OCI-LY3 (cell line): ENCODE results near the gene MTFR1L.

Source experiments
- H2AFZ ChIP-seq: fragments of 200-600, 300-600 bp; shearing (Covaris generic); 2 replicates; pipeline ENCODE4 v1.6.0; 2014; ENCODE audit warnings: antibody characterized with exemption, low read depth, low read length
- H3K27ac ChIP-seq: fragments of 200-600, 300-600 bp; sonication (generic); 2 replicates; pipeline ENCODE4 v1.5.1; 2014; ENCODE audit warnings: mild to moderate bottlenecking, low read length, moderate library complexity, mixed read lengths
- H3K27me3 ChIP-seq: fragments of 200-600, 300-600 bp; sonication (generic); 2 replicates; pipeline ENCODE4 v1.6.1; 2014; ENCODE audit warnings: low read depth, low read length, mixed read lengths
- H3K36me3 ChIP-seq: fragments of 200-600, 300-600 bp; sonication (generic); replicated peaks from 2 replicates; pipeline ENCODE3; 2014; ENCODE audit warnings: low read depth, low read length, mixed read lengths
- H3K4me1 ChIP-seq: fragments of 300-600, 200-600 bp; sonication (generic); 2 replicates; pipeline ENCODE4 v1.6.1; 2014; ENCODE audit warnings: low read length, mixed read lengths
- H3K4me2 ChIP-seq: fragments of 200-600, 300-600 bp; sonication (generic); 2 replicates; pipeline ENCODE4 v1.6.1; 2014; ENCODE audit warnings: low read length, mixed read lengths
- H3K4me3 ChIP-seq: fragments of 300-600, 200-600 bp; sonication (generic); 2 replicates; pipeline ENCODE4 v1.5.1; 2014; ENCODE audit warnings: antibody characterized with exemption, mild to moderate bottlenecking, low read length, moderate library complexity
- H3K79me2 ChIP-seq: fragments of 300-600, 200-600 bp; shearing (Covaris generic); 2 replicates; pipeline ENCODE4 v1.6.1; 2014; ENCODE audit warnings: mild to moderate bottlenecking, low read length, mixed read lengths
- H3K9ac ChIP-seq: fragments of 300-600, 200-600 bp; shearing (Covaris generic); 2 replicates; pipeline ENCODE4 v1.6.0; 2014; ENCODE audit warnings: mild to moderate bottlenecking, low read length, moderate library complexity
- H3K9me3 ChIP-seq: fragments of 200-600, 300-600 bp; shearing (Covaris generic); 2 replicates; pipeline ENCODE4 v1.6.1; 2014; ENCODE audit warnings: low read length, mixed read lengths; ENCODE audit not compliant: insufficient read depth
- H4K20me1 ChIP-seq: fragments of 200-600, 300-600 bp; sonication (generic); 2 replicates; pipeline ENCODE4 v1.6.1; 2016; ENCODE audit warnings: low read length, mixed read lengths; ENCODE audit not compliant: insufficient read depth
- EZH2phosphoT487 ChIP-seq: fragments of 200-600 bp; shearing (Covaris generic); IDR thresholded peaks from 2 replicates; pipeline ENCODE4 v1.6.1; 2018; ENCODE audit warnings: antibody characterized with exemption, mixed run types, low read depth
- TF ChIP-seq, protein P1 (sequence below): fragments of 200-600, 300-600 bp; sonication (generic); IDR thresholded peaks from 2 replicates; pipeline ENCODE4 v1.5.1; 2014; ENCODE audit warnings: antibody characterized with exemption, low read length, low read depth

Gene MTFR1L

GRCh38 chr1:25878690-25879089, 58.9 kb downstream of the MTFR1L start:
- Histone ChIP-seq H3K27ac (no peak overlapping the region), H3K4me1 (peaks cover 5% of the 10 kb centered on the region), H4K20me1 (no peaks in the 10 kb centered on the region), H3K36me3 (no peaks in the 10 kb centered on the region), H3K27me3 (no peaks in the 10 kb centered on the region), H2AFZ (no peak overlapping the region), H3K4me3 (no peak overlapping the region), H3K9ac (no peak overlapping the region), H3K9me3 (no peaks in the 10 kb centered on the region), H3K4me2 (no peak overlapping the region), H3K79me2 (peaks cover 13% of the 10 kb centered on the region)
- TF ChIP-seq, protein P1, sequence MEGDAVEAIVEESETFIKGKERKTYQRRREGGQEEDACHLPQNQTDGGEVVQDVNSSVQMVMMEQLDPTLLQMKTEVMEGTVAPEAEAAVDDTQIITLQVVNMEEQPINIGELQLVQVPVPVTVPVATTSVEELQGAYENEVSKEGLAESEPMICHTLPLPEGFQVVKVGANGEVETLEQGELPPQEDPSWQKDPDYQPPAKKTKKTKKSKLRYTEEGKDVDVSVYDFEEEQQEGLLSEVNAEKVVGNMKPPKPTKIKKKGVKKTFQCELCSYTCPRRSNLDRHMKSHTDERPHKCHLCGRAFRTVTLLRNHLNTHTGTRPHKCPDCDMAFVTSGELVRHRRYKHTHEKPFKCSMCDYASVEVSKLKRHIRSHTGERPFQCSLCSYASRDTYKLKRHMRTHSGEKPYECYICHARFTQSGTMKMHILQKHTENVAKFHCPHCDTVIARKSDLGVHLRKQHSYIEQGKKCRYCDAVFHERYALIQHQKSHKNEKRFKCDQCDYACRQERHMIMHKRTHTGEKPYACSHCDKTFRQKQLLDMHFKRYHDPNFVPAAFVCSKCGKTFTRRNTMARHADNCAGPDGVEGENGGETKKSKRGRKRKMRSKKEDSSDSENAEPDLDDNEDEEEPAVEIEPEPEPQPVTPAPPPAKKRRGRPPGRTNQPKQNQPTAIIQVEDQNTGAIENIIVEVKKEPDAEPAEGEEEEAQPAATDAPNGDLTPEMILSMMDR, result no peak
- TF ChIP-seq EZH2phosphoT487, result no peak

- no peaks in the 10 kb centered on the region for H3K27me3 ChIP-seq
- no peak overlapping the region for H3K4me2 ChIP-seq
- no peaks in the 10 kb centered on the region for H4K20me1 ChIP-seq
- TF ChIP-seq, protein P1, result no peak
- TF ChIP-seq EZH2phosphoT487, result no peak
- H2AFZ ChIP-seq, result no peak overlapping the region
- H3K79me2 ChIP-seq, result peaks cover 5% of the 10 kb centered on the region; the same call in 1 of the 2 replicates
- no peak overlapping the region for H3K9ac ChIP-seq
- H3K9me3 ChIP-seq, result no peaks in the 10 kb centered on the region
- H3K36me3 ChIP-seq, result no peaks in the 10 kb centered on the region
- no peak overlapping the region for H3K27ac ChIP-seq
- H3K4me3 ChIP-seq, result no peak overlapping the region
- H3K4me1 ChIP-seq, result no peaks in the 10 kb centered on the region
Observed at GRCh38 chr1:25879675-25880074, 59.9 kb downstream of the MTFR1L start.

DNA sequence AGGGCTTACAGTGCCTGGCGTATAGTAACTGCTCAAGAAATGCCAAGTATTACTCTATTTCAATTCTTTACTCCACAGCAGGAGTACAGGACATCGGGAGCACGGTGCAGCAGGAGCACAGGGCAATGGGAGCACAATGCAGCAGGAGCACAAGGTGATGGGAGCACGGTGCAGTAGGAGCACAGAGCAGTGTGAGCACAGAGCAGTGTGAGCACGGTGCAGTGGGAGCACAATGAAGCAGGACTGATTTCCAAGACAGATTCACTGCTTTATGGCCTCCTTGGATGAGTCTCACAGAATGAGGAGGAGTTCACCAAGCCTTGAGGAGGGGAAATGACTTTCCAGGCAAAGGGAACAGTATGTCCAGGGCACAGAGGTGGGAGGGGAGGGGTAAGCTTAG, 60.8 kb downstream of the MTFR1L start:
- Histone ChIP-seq H2AFZ (no peak overlapping the region), H3K27ac (no peak overlapping the region), H3K9ac (no peak overlapping the region), H3K36me3 (no peaks in the 10 kb centered on the region), H4K20me1 (no peaks in the 10 kb centered on the region), H3K79me2 (no peaks in the 10 kb centered on the region), H3K4me3 (no peak overlapping the region), H3K4me2 (no peak overlapping the region), H3K4me1 (no peaks in the 10 kb centered on the region), H3K9me3 (no peaks in the 10 kb centered on the region), H3K27me3 (no peaks in the 10 kb centered on the region)
- TF ChIP-seq, protein P1, result no peak
- TF ChIP-seq EZH2phosphoT487, result no peak

DNA sequence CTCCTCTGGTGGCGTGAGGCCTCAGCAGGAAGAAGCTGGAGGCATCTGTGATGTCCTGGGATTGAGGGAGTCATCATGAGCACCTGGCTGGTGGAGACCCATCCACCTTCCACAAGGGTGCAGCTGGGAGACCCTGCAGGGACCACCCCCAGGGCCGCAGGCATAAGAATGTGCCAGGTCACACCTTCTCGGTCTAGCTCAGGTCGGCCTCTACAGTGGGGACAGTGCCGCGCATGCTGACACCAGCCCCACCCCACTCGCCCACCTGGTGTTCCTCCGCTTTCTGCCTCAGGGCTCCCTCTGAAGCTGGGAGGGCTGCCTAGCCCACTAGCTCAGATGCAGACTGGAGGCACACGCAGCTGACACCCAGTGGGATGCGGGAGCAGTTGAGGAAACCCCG, 61.5 kb downstream of the MTFR1L start:
- Histone ChIP-seq H4K20me1 (no peaks in the 10 kb centered on the region), H2AFZ (no peak overlapping the region), H3K4me3 (no peak overlapping the region), H3K4me2 (no peak overlapping the region), H3K79me2 (no peaks in the 10 kb centered on the region), H3K4me1 (no peaks in the 10 kb centered on the region), H3K9me3 (no peaks in the 10 kb centered on the region), H3K27me3 (no peaks in the 10 kb centered on the region), H3K36me3 (no peaks in the 10 kb centered on the region), H3K9ac (no peak overlapping the region), H3K27ac (no peak overlapping the region)
- TF ChIP-seq, protein P1, result no peak
- TF ChIP-seq EZH2phosphoT487, result no peak
